A549 (cell line): ENCODE measurements around the gene AGXT. TPM values are rescaled to one million over a fixed set of nuclear protein-coding genes. Genes with fewer than 3 reads are reported as not detected.

Experiments
- ATAC-seq, 2 experiments: fragments of 200-7000 bp in 1 of 2; fragments of >200 bp in 1 of 2; cut with Nextera tagmentation in 1 of 2; cut with Tn5 transposase in 1 of 2; 3 replicates each; pipeline versions ENCODE4 v1.8.0 to v1.9.1; 2018 to 2020; ENCODE audit warnings: mild to moderate bottlenecking in 1 of 2, moderate library complexity in 1 of 2
- CTCF ChIA-PET: fragments of 300-600 bp; sonication (Branson Sonifier 250); formaldehyde crosslinking; extraction: SDS; loops from one replicate; lab custom pipeline; 2021; ENCODE audit warnings: antibody characterized with exemption, inconsistent platforms; lab: Yijun Ruan, JAX
- POLR2A ChIA-PET: fragments of 350-600 bp; formaldehyde crosslinking; extraction: SDS; loops from one replicate; lab custom pipeline; 2021; ENCODE audit warnings: antibody characterized with exemption, inconsistent platforms; lab: Yijun Ruan, JAX
- DNase-seq, 2 experiments: peaks; one replicate each; pipeline versions ENCODE4 v3.0.0 to v3.0.0-alpha.2; 2011 to 2016; ENCODE audit warnings: low read depth in 1 of 2, low spot score in 1 of 2
- FAIRE-seq: peaks from 2 replicates; lab custom pipeline; 2011; peaks lifted over from hg19 to GRCh38; lab: Jason Lieb, UNC
- H3K27ac ChIP-seq, 2 experiments: fragments of >200 bp; sonication (Bioruptor Twin); formaldehyde crosslinking; 3 replicates each; pipeline ENCODE4 v1.5.1; 2016 to 2017
- H3K4me1 ChIP-seq: fragments of >200 bp; sonication (Bioruptor Twin); formaldehyde crosslinking; 3 replicates; pipeline ENCODE4 v1.6.1; 2016
- H3K4me2 ChIP-seq: fragments of >200 bp; sonication (Bioruptor Twin); formaldehyde crosslinking; 3 replicates; pipeline ENCODE4 v1.6.1; 2016
- H3K4me3 ChIP-seq: fragments of >200 bp; sonication (Bioruptor Twin); formaldehyde crosslinking; 3 replicates; pipeline ENCODE4 v1.5.1; 2016
- H3K9me3 ChIP-seq: fragments of >200 bp; sonication (Bioruptor Twin); formaldehyde crosslinking; 3 replicates; pipeline ENCODE4 v1.6.1; 2016
- ATOH8 ChIP-seq: fragments of 250-450 bp; sonication (Bioruptor Pico); IDR thresholded peaks from 2 replicates; pipeline ENCODE4 v1.5.0; 2020; ENCODE audit warnings: low read depth, mild to moderate bottlenecking, moderate library complexity
- CEBPB ChIP-seq, 2 experiments: fragments of >200 bp in 1 of 2; sonication (Bioruptor Twin) in 1 of 2; formaldehyde crosslinking in 1 of 2; IDR thresholded peaks; 2 replicates each; pipeline ENCODE4 v1.6.1; 2012 to 2016
- CHD4 ChIP-seq: fragments of 200-600 bp; sonication (generic); IDR thresholded peaks from 2 replicates; pipeline ENCODE4 v1.6.1; 2016; ENCODE audit warnings: antibody characterized with exemption, mild to moderate bottlenecking, borderline replicate concordance
- E2F6 ChIP-seq: IDR thresholded peaks from 2 replicates; pipeline ENCODE4 v1.6.1; 2012; ENCODE audit warnings: low read depth, borderline replicate concordance
- EHF ChIP-seq: fragments of 250-450 bp; sonication (Bioruptor Pico); IDR thresholded peaks from 2 replicates; pipeline ENCODE4 v1.5.0; 2020; ENCODE audit warnings: mild to moderate bottlenecking
- EP300 ChIP-seq, 2 experiments: fragments of >200 bp; sonication (Bioruptor Twin); formaldehyde crosslinking; IDR thresholded peaks; 2 replicates in 1 of 2; 3 replicates in 1 of 2; pipeline ENCODE4 v1.6.1; 2016 to 2017
- FOSL2 ChIP-seq, 2 experiments: fragments of 450-650 bp in 1 of 2; fragments of >200 bp in 1 of 2; sonication (Bioruptor Twin) in 1 of 2; formaldehyde crosslinking; IDR thresholded peaks; 2 replicates each; pipeline versions ENCODE4 v1.5.0 to v1.6.1; 2016 to 2020; ENCODE audit warnings: mild to moderate bottlenecking in 1 of 2, moderate library complexity in 1 of 2
- FOXS1 ChIP-seq: fragments of 250-450 bp; sonication (Bioruptor Pico); IDR thresholded peaks from 2 replicates; pipeline ENCODE4 v1.5.0; 2020; ENCODE audit warnings: mild to moderate bottlenecking, moderate library complexity
- HDAC2 ChIP-seq: fragments of 200-600 bp; sonication (generic); IDR thresholded peaks from 2 replicates; pipeline ENCODE4 v1.6.1; 2016
- JUN ChIP-seq, 2 experiments: fragments of >200 bp; sonication (Bioruptor Twin); formaldehyde crosslinking; IDR thresholded peaks; 2 replicates in 1 of 2; 3 replicates in 1 of 2; pipeline ENCODE4 v1.6.1; 2016 to 2017
- JUNB ChIP-seq: fragments of >200 bp; sonication (Bioruptor Twin); formaldehyde crosslinking; IDR thresholded peaks from 2 replicates; pipeline ENCODE4 v1.6.1; 2016
- KDM1A ChIP-seq: fragments of 200-600 bp; sonication (generic); IDR thresholded peaks from 2 replicates; pipeline ENCODE4 v1.6.1; 2016; ENCODE audit warnings: low read depth, mild to moderate bottlenecking
- MAX ChIP-seq: IDR thresholded peaks from 2 replicates; pipeline ENCODE4 v1.6.1; 2012
- NR3C1 ChIP-seq: fragments of >200 bp; sonication (Bioruptor Twin); formaldehyde crosslinking; IDR thresholded peaks from 3 replicates; pipeline ENCODE4 v1.6.1; 2017
- POLR2A ChIP-seq: IDR thresholded peaks from 2 replicates; pipeline ENCODE4 v1.6.1; 2012; ENCODE audit warnings: mild to moderate bottlenecking, low read length
- POLR2AphosphoS2 ChIP-seq: conservative IDR thresholded peaks from 2 replicates; pipeline ENCODE4 v1.6.1; 2012; ENCODE audit warnings: low read length, improper control_type of control experiment, inconsistent platforms
- REST ChIP-seq: fragments of 200-600 bp; sonication (generic); IDR thresholded peaks from 2 replicates; pipeline ENCODE4 v1.6.1; 2016; ENCODE audit warnings: antibody characterized with exemption, mild to moderate bottlenecking, moderate library complexity
- RFX5 ChIP-seq: fragments of 450-650 bp; IDR thresholded peaks from 2 replicates; pipeline ENCODE4 v1.7.1; 2014; ENCODE audit warnings: antibody characterized with exemption, mild to moderate bottlenecking, moderate library complexity
- TP53 ChIP-seq: fragments of 250-450 bp; sonication (Bioruptor Pico); IDR thresholded peaks from 2 replicates; pipeline ENCODE4 v1.5.0; 2021; ENCODE audit warnings: mild to moderate bottlenecking, moderate library complexity
- USF2 ChIP-seq: fragments of 450-650 bp; IDR thresholded peaks from 2 replicates; pipeline ENCODE4 v1.6.1; 2014; ENCODE audit warnings: antibody characterized with exemption
- ZSCAN20 ChIP-seq: fragments of 250-450 bp; sonication (Bioruptor Pico); IDR thresholded peaks from 2 replicates; pipeline ENCODE4 v1.8.0; 2022; ENCODE audit warnings: mild to moderate bottlenecking, moderate library complexity
- WGBS: methylation state at CpG from one replicate; pipeline ENCODE4 v1.1.6; 2017; ENCODE audit errors: missing lambda C conversion rate; 5-methylcytosine and 5-hydroxymethylcytosine counted together
- polyA plus RNA-seq, 4 experiments: library from polyadenylated mRNA; depleted of rRNA in 3 of 4; stranded (reverse); fragments of >200 nt; fragmentation: RNase III in 1 of 4; extraction: RNeasy Plus Mini Kit Qiagen cat#74134 plus additional on column Dnase treatment in 1 of 4; gene quantifications; 2 replicates in 3 of 4; 3 replicates in 1 of 4; pipeline ENCODE4 v1.2.3, GENCODE V29; 2011 to 2017

The AGXT gene
- polyA plus RNA-seq, 2 of the 4 experiments (the other 2 are of a cell fraction): not detected

- TF ChIP-seq POLR2AphosphoS2: no peak
- no peak for TF ChIP-seq FOSL2 (IDR thresholded peaks at IDR 0.05)
- TF ChIP-seq FOSL2 (CRISPR knock-in tag; IDR thresholded peaks at IDR 0.05): no peak
- TF ChIP-seq RFX5: no peak
- no peak for TF ChIP-seq ZSCAN20 (CRISPR knock-in tag)
- no peak for TF ChIP-seq JUNB
- no peak for TF ChIP-seq FOXS1
- TF ChIP-seq ATOH8 (CRISPR knock-in tag): no peak
- TF ChIP-seq REST: no peak
- TF ChIP-seq, all 56 proteins: peak for 0
- Histone ChIP-seq H3K27ac (no peak overlapping the region), H3K4me2 (no peak overlapping the region), H3K9me3 (no peaks in the 10 kb centered on the region), H3K4me1 (peaks cover 9% of the 10 kb centered on the region), H3K4me3 (no peak overlapping the region)
- ChIA-PET CTCF (interaction anchor here (0.7 to 2.8 kb wide), 8 partner anchors 9 to 99 kb away, joined by 3 to 12 read pairs (median 4); no protein-coding TSS in a partner anchor), POLR2A (no interaction called here)
- DNase-seq (no peak), ATAC-seq (no peak), FAIRE-seq (no peak)
- 91% methylated on average over 7 of the region's 14 CpGs for WGBS
Measured at GRCh38 chr2:240890691-240891090, 22.1 kb downstream of the AGXT start.

- ATAC-seq: no peak
Measured at GRCh38 chr2:240891492-240892340, 23.1 kb downstream of the AGXT start.

GRCh38 chr2:240892356-240892755, 23.7 kb downstream of the AGXT start:
- H3K27ac ChIP-seq: no peak overlapping the region
- FAIRE-seq (no peak), DNase-seq (no peak), ATAC-seq (no peak)
- ChIA-PET POLR2A (interaction anchor here (0.6 kb wide), 1 partner anchor 34 kb away, joined by 3 read pairs; no protein-coding TSS in a partner anchor), CTCF (interaction anchor here (1.5 to 2.8 kb wide), 4 partner anchors 21 to 79 kb away, joined by 4 to 12 read pairs (median 6); no protein-coding TSS in a partner anchor)
- peaks cover 21% of the 10 kb centered on the region for H3K4me1 ChIP-seq
- 85% methylated on average over 9 of the region's 9 CpGs for WGBS
- H3K4me2 ChIP-seq: no peak overlapping the region
- H3K4me3 ChIP-seq: no peak overlapping the region
- TF ChIP-seq KDM1A (no peak), E2F6 (no peak), JUN (IDR thresholded peaks at IDR 0.05) (no peak), MAX (no peak), CHD4 (no peak), NR3C1 (no peak), TP53 (CRISPR knock-in tag) (no peak), CEBPB (IDR thresholded peaks at IDR 0.05) (no peak), POLR2A (no peak), USF2 (no peak)
- no peaks in the 10 kb centered on the region for H3K9me3 ChIP-seq

More at GRCh38 chr2:240891492-240892340, 23.1 kb downstream of the AGXT start:
- ChIA-PET CTCF (interaction anchor here (1.4 to 2.8 kb wide), 7 partner anchors 8 to 80 kb away, joined by 4 to 12 read pairs (median 5); no protein-coding TSS in a partner anchor), POLR2A (interaction anchor here (0.6 kb wide), 1 partner anchor 33 kb away, joined by 3 read pairs; no protein-coding TSS in a partner anchor)
- Histone ChIP-seq H3K4me3 (no peak overlapping the region), H3K4me1 (peaks cover 17% of the 10 kb centered on the region), H3K9me3 (no peaks in the 10 kb centered on the region), H3K27ac (no peak overlapping the region), H3K4me2 (no peak overlapping the region)
- FAIRE-seq: no peak
- no peak for TF ChIP-seq HDAC2
- TF ChIP-seq POLR2A: no peak
- no peak for TF ChIP-seq EHF (CRISPR knock-in tag)
- TF ChIP-seq EP300 (IDR thresholded peaks at IDR 0.05): no peak
- 70% methylated on average over 9 of the region's 20 CpGs for WGBS
- DNase-seq: no peak
